GM19397 (cell line): ENCODE measurements around the gene ZBTB16.

Experiments used
- ATAC-seq: cut with Tn5 transposase; IDR thresholded peaks from one replicate; pipeline ENCODE4 v1.9.1; 2021; ENCODE audit warnings: mild to moderate bottlenecking, moderate library complexity; ENCODE audit not compliant: unreplicated experiment

The ZBTB16 gene

GRCh38 chr11:114059278-114059983, at the start of gene ZBTB16:
TSS of gene ZBTB16 (plus strand) at chr11:114059711. CDS start at chr11:114063301, 3,590 bp downstream.
- ATAC-seq: no peak

- no peak for ATAC-seq
These were observed 48.6 kb upstream of the ZBTB16 start for GRCh38 chr11:114010931-114011330.

GRCh38 chr11:114011443-114011842, 48.1 kb upstream of the ZBTB16 start:
- ATAC-seq: no peak

- ATAC-seq: no peak
These were observed 44.4 kb upstream of the ZBTB16 start for GRCh38 chr11:114015117-114015516.

GRCh38 chr11:114016986-114017385, 42.5 kb upstream of the ZBTB16 start:
- no peak for ATAC-seq

- ATAC-seq: no peak
These were observed 41.8 kb upstream of the ZBTB16 start for GRCh38 chr11:114017723-114018122.

- ATAC-seq: no peak
These were observed 40.5 kb upstream of the ZBTB16 start for GRCh38 chr11:114019046-114019445.

- no peak for ATAC-seq
These were observed 39.9 kb upstream of the ZBTB16 start for GRCh38 chr11:114019574-114019973.

GRCh38 chr11:114025329-114025907, 34.1 kb upstream of the ZBTB16 start:
- no peak for ATAC-seq

GRCh38 chr11:114026355-114026754, 33.2 kb upstream of the ZBTB16 start:
- ATAC-seq: no peak

- no peak for ATAC-seq
These were observed 32.1 kb upstream of the ZBTB16 start for GRCh38 chr11:114027391-114027790.

GRCh38 chr11:114027926-114028325, 31.6 kb upstream of the ZBTB16 start:
- no peak for ATAC-seq

- ATAC-seq: no peak
These were observed 28.1 kb upstream of the ZBTB16 start for GRCh38 chr11:114031246-114031966.

- no peak for ATAC-seq
These were observed 27.6 kb upstream of the ZBTB16 start for GRCh38 chr11:114031967-114032320.

GRCh38 chr11:114033066-114033465, 26.4 kb upstream of the ZBTB16 start:
- no peak for ATAC-seq

- no peak for ATAC-seq
These were observed 25.9 kb upstream of the ZBTB16 start for GRCh38 chr11:114033572-114033971.

GRCh38 chr11:114034956-114035355, 24.6 kb upstream of the ZBTB16 start:
- ATAC-seq: no peak

- no peak for ATAC-seq
These were observed 23.2 kb upstream of the ZBTB16 start for GRCh38 chr11:114036147-114036811.

GRCh38 chr11:114036958-114037357, 22.6 kb upstream of the ZBTB16 start:
- no peak for ATAC-seq

- ATAC-seq: no peak
These were observed 20.0 kb upstream of the ZBTB16 start for GRCh38 chr11:114039551-114039950.

GRCh38 chr11:114040706-114041211, 18.8 kb upstream of the ZBTB16 start:
- ATAC-seq: no peak
